Gastroesophageal sphincter (tissue), 4 donors: ENCODE data around the gene GPR18. TPM values are rescaled to one million over a fixed set of nuclear protein-coding genes. Genes with fewer than 3 reads are reported as not detected.

Experiments
- ATAC-seq: fragments of 150-250 bp; one replicate; pipeline ENCODE4 v1.9.1; 2016; ENCODE audit warnings: mild to moderate bottlenecking, moderate library complexity
- H3K27ac ChIP-seq, 4 donors: fragments of 200-600 bp; sonication (generic) in 3 of 4; 1 replicate in 3 of 4; 2 replicates in 1 of 4; pipeline ENCODE4 v1.5.1; 2016 to 2019
- H3K27me3 ChIP-seq: fragments of 200-600 bp; sonication (generic); one replicate; pipeline ENCODE4 v1.5.1; 2019
- H3K36me3 ChIP-seq, 2 donors: fragments of 200-600 bp; sonication (generic); one replicate each; pipeline ENCODE4 v1.5.1; 2019; ENCODE audit warnings: control low read depth in 1 of 2
- H3K4me1 ChIP-seq, 3 donors: fragments of 200-600 bp; sonication (generic); 1 replicate in 2 of 3; 2 replicates in 1 of 3; pipeline ENCODE4 v1.5.1; 2016 to 2019; ENCODE audit warnings: control low read depth in 2 of 3
- H3K4me3 ChIP-seq, 2 donors: fragments of 200-600 bp; sonication (generic); one replicate each; pipeline ENCODE4 v1.5.1; 2019; ENCODE audit warnings: mild to moderate bottlenecking in 1 of 2, moderate library complexity in 1 of 2
- H3K9me3 ChIP-seq, 3 donors: fragments of 200-600 bp; sonication (generic); one replicate each; pipeline ENCODE4 v1.5.1; 2017 to 2019; ENCODE audit warnings: control low read depth in 2 of 3
- EP300 ChIP-seq: sonication (generic); formaldehyde crosslinking; IDR thresholded peaks from one replicate; pipeline ENCODE4 v1.6.1; 2017; ENCODE audit warnings: antibody characterized with exemption, mild to moderate bottlenecking
- POLR2A ChIP-seq, 2 donors: fragments of 450-650 bp; IDR thresholded peaks; one replicate each; pipeline ENCODE4 v1.6.1; 2017; ENCODE audit warnings: antibody characterized with exemption in 2 of 2, mild to moderate bottlenecking in 2 of 2, moderate library complexity in 1 of 2
- POLR2AphosphoS5 ChIP-seq: sonication (generic); formaldehyde crosslinking; IDR thresholded peaks from one replicate; pipeline ENCODE4 v1.6.1; 2017; ENCODE audit warnings: antibody characterized with exemption
- WGBS, 2 donors: methylation state at CpG; one replicate each; pipeline ENCODE4 v1.1.5; 2018; ENCODE audit warnings: low coverage in 1 of 2; 5-methylcytosine and 5-hydroxymethylcytosine counted together
- total RNA-seq, 4 donors: library from RNA; depleted of rRNA; stranded (reverse); fragments of >200 nt; gene quantifications; one replicate each; pipeline ENCODE4 v1.1.0, GENCODE V29; 2016
- TF ChIP-seq, protein P1 (sequence below), 4 experiments: fragments of 200-600 bp in 2 of 4; fragments of 450-650 bp in 2 of 4; sonication (generic) in 1 of 4; IDR thresholded peaks; one replicate each; pipeline ENCODE4 v1.5.1; 2017 to 2019; ENCODE audit warnings: antibody characterized with exemption in 4 of 4, mild to moderate bottlenecking in 2 of 4, moderate library complexity in 2 of 4

Gene GPR18
- total RNA-seq, 4 donors from 2014 or later = not detected

DNA sequence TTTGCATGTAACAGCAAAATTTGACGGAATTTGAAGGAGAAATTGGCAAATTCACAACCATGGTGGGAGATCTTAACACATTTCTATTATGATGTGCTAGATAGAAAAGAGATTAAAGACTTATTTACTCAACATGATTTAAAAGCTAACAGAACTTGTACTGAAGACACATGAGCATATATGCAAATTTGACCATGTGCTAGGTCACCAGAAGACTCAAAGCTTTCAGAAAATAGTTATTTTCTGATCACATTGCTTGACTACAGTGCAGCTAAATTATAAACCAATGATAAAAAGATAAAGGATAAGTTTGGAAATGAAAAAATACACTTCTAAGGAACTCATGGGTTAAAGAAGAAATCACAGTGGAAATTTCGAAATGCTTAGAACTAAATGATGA lies 39.9 kb upstream of the GPR18 start:
- Histone ChIP-seq H3K4me1 (peaks cover 0 to 49% (median 3%) of the 10 kb centered on the region in 3 donors), H3K27ac (no peak overlapping the region)
- WGBS, 2 donors = 92 to 93% methylated on average over 2 of the region's 2 CpGs

DNA sequence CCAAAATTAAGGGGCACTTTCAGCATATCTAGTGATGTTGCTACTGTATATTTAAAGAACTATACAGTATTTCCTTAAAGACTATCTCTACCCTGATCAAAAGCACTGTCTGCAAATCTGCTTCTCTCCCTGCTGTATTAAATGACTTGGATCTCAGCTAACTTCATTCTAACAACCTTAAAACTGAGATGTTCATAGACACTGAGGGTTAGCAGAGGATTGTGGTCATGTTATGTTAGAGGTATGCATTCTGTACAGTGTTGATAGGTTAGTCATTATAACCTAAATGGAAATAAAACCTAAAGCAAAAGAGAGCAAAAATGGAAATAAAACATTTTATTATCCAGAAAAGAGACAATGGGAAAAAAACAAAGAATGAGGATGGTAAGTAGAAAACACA lies 39.2 kb upstream of the GPR18 start:
- TF ChIP-seq POLR2AphosphoS5 (no peak), EP300 (no peak), POLR2A (IDR thresholded peaks at IDR 0.05) (no peak)
- TF ChIP-seq, protein P1, sequence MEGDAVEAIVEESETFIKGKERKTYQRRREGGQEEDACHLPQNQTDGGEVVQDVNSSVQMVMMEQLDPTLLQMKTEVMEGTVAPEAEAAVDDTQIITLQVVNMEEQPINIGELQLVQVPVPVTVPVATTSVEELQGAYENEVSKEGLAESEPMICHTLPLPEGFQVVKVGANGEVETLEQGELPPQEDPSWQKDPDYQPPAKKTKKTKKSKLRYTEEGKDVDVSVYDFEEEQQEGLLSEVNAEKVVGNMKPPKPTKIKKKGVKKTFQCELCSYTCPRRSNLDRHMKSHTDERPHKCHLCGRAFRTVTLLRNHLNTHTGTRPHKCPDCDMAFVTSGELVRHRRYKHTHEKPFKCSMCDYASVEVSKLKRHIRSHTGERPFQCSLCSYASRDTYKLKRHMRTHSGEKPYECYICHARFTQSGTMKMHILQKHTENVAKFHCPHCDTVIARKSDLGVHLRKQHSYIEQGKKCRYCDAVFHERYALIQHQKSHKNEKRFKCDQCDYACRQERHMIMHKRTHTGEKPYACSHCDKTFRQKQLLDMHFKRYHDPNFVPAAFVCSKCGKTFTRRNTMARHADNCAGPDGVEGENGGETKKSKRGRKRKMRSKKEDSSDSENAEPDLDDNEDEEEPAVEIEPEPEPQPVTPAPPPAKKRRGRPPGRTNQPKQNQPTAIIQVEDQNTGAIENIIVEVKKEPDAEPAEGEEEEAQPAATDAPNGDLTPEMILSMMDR (IDR thresholded peaks at IDR 0.05) = no peak
- no peaks in the 10 kb centered on the region for H3K27me3 ChIP-seq
- peaks cover 0 to 41% (median 0%) of the 10 kb centered on the region in 3 donors for H3K4me1 ChIP-seq
- H3K36me3 ChIP-seq = peaks cover 0 to 11% of the 10 kb centered on the region in 2 donors
- no peak overlapping the region for H3K4me3 ChIP-seq
- H3K9me3 ChIP-seq = no peaks in the 10 kb centered on the region
- peak overlapping the region in 1 of 4 donors; percentile 3 for H3K27ac ChIP-seq
- ATAC-seq = no peak

More for the DNA sequence above, 39.9 kb upstream of the GPR18 start:
- Histone ChIP-seq H3K9me3 (no peaks in the 10 kb centered on the region), H3K36me3 (peaks cover 0 to 11% of the 10 kb centered on the region in 2 donors), H3K27me3 (no peaks in the 10 kb centered on the region), H3K4me3 (no peak overlapping the region)
- no peak for ATAC-seq
- TF ChIP-seq EP300 = no peak
- no peak for TF ChIP-seq POLR2A (IDR thresholded peaks at IDR 0.05)
- no peak for TF ChIP-seq POLR2AphosphoS5
- TF ChIP-seq, protein P1 (IDR thresholded peaks at IDR 0.05) = no peak

DNA sequence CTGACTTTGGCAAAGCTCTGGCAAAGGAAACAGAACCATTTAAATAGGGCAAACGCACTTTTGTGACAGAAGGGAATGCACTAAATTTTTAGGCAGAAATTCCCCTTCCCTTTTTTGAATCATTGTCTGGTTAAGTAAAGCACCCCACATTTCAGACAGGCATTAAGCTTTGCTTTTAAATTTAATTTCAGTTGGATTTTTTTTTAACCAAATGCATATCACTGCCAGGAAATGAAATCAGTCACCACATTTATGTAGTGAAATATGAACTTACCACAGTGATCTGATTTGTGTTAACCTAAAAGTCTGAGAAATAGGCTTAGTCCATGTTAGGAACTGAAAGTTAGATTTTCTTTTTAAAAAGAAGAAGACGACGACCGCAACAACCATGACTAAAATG lies 38.2 kb upstream of the GPR18 start:
- Histone ChIP-seq H3K4me1 (peaks cover 0 to 36% (median 0%) of the 10 kb centered on the region in 3 donors), H3K27me3 (no peaks in the 10 kb centered on the region), H3K4me3 (no peak overlapping the region), H3K36me3 (peaks cover 0 to 11% of the 10 kb centered on the region in 2 donors), H3K9me3 (no peaks in the 10 kb centered on the region), H3K27ac (no peak overlapping the region)
- TF ChIP-seq EP300 = no peak
- TF ChIP-seq POLR2AphosphoS5 = no peak
- TF ChIP-seq, protein P1 (IDR thresholded peaks at IDR 0.05) = no peak
- no peak for TF ChIP-seq POLR2A (IDR thresholded peaks at IDR 0.05)
- no peak for ATAC-seq
- WGBS, 2 donors = 76 to 81% methylated on average over 4 of the region's 4 CpGs

DNA sequence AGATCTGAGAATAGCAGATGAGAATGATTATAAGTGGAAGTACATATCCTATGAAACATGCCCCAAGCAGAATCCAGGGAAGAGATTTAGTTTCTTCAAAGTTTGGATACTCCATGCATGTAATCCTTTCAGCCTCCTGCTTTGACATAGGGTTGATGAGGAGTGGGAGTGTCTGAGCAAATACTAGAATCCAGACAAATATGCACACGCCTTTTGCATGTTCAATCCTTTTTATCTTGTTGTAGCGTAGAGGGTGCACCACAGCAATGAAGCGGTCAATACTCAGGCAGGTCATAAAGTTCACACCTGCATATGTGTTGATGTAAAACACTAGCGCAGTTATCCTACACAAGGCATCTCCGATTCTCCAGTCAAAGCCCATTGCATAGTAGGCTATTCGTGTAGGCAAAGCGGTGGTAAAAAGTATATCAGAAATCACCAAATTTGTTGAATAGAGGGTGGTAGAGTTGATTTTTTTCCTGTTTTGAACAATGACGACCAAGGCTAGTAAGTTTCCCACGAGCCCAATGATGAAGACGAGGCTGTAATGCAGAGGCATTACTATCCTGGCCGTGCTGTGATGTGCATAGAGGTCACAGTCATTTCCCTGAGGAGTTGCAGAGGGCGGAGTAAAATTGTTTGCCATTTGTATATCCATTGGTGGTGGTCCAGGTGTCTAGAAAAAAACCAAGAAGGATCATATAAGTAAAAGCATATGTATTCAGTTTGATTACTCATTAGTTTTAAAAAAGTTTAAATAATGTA lies 37.5 kb upstream of the GPR18 start:
- 94% methylated on average over 11 to 12 of the region's 12 CpGs for WGBS, 2 donors
- Histone ChIP-seq H3K4me3 (no peak overlapping the region), H3K36me3 (peaks cover 0 to 11% of the 10 kb centered on the region in 2 donors), H3K27ac (no peak overlapping the region), H3K9me3 (no peaks in the 10 kb centered on the region), H3K4me1 (peaks cover 0 to 35% (median 0%) of the 10 kb centered on the region in 3 donors), H3K27me3 (no peaks in the 10 kb centered on the region)
- no peak for ATAC-seq
- no peak for TF ChIP-seq POLR2AphosphoS5
- no peak for TF ChIP-seq POLR2A (IDR thresholded peaks at IDR 0.05)
- TF ChIP-seq, protein P1 (IDR thresholded peaks at IDR 0.05) = no peak
- no peak for TF ChIP-seq EP300

DNA sequence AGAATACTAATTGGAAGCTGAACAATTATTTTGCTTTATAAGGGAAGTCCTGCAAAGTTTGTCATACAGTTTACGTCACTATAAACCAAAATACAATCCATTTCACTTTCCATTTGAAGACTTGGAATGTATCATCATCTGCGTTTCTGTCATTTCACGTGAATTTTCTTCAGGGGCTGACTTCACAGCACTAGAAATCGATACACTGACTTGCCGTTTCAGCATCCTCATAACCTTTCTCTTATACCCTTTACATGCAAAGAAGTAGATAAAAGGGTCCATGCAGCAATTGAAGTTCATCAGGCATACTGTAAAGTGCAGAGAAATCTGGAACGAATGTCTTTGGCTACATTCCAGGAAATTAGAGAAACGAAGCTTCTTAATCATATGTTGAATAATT lies 36.8 kb upstream of the GPR18 start:
- Histone ChIP-seq H3K4me1 (peaks cover 0 to 34% (median 0%) of the 10 kb centered on the region in 3 donors), H3K4me3 (no peak overlapping the region), H3K9me3 (no peaks in the 10 kb centered on the region), H3K27me3 (no peaks in the 10 kb centered on the region), H3K36me3 (peaks cover 0 to 11% of the 10 kb centered on the region in 2 donors), H3K27ac (no peak overlapping the region)
- ATAC-seq = no peak
- WGBS, 2 donors = 71 to 78% methylated on average over 7 of the region's 7 CpGs
- TF ChIP-seq POLR2A (IDR thresholded peaks at IDR 0.05) = no peak
- TF ChIP-seq POLR2AphosphoS5 = no peak
- TF ChIP-seq, protein P1 (IDR thresholded peaks at IDR 0.05) = no peak
- TF ChIP-seq EP300 = no peak
